Endothelial cell of umbilical vein (primary cell): ENCODE measurements around the gene GSN. TPM values are rescaled to one million over a fixed set of nuclear protein-coding genes. Genes with fewer than 3 reads are reported as not detected.

ENCODE experiments used
- Bru-seq: library from RNA; stranded (reverse); fragments of 400-500 nt; gene quantifications from one replicate; lab custom pipeline; 2021; lab: Mats Ljungman, UMichigan
- BruChase-seq, 2 experiments: library from RNA; stranded (reverse); fragments of 400-500 nt; gene quantifications; one replicate each; lab custom pipeline; 2021; lab: Mats Ljungman, UMichigan
- BruUV-seq: library from RNA; stranded (reverse); fragments of 400-500 nt; replicated peaks from 2 replicates; lab custom pipeline; 2021; lab: Mats Ljungman, UMichigan
- CTCF ChIA-PET: fragments of 300-600, 350-600 bp; sonication (Branson Sonifier 250); formaldehyde crosslinking; loops from one replicate; lab custom pipeline; 2021; ENCODE audit warnings: antibody characterized with exemption, inconsistent platforms; lab: Charles Lee
- POLR2A ChIA-PET: fragments of 300-600, 350-600 bp; sonication (Branson Sonifier 250); formaldehyde crosslinking; loops from one replicate; lab custom pipeline; 2021; ENCODE audit warnings: antibody characterized with exemption, inconsistent platforms; lab: Charles Lee
- DNase-seq: peaks from one replicate; pipeline ENCODE4 v3.0.0-alpha.2; 2011; ENCODE audit warnings: low read depth, low spot score
- FAIRE-seq: peaks from 2 replicates; lab custom pipeline; 2011; peaks lifted over from hg19 to GRCh38; lab: Jason Lieb, UNC
- H2AFZ ChIP-seq: 2 replicates; pipeline ENCODE4 v1.6.0; 2012; ENCODE audit warnings: low read depth, low read length, control low read depth, inconsistent platforms
- H3K27ac ChIP-seq: 2 replicates; pipeline ENCODE4 v1.5.1; 2011; ENCODE audit warnings: low read depth, mild to moderate bottlenecking, control low read depth, low read length, moderate library complexity; ENCODE audit not compliant: insufficient read depth
- H3K27me3 ChIP-seq, 2 experiments: 2 replicates each; pipeline versions ENCODE4 v1.6.0 to v1.6.1; 2011; ENCODE audit warnings: low read length in 2 of 2, mixed read lengths in 1 of 2; ENCODE audit not compliant: control insufficient read depth in 2 of 2, insufficient read depth in 2 of 2
- H3K36me3 ChIP-seq, 2 experiments: 2 replicates in 1 of 2; 3 replicates in 1 of 2; pipeline ENCODE4 v1.5.1; 2011; ENCODE audit warnings: low read length in 2 of 2, mild to moderate bottlenecking in 1 of 2, moderate library complexity in 1 of 2; ENCODE audit not compliant: control insufficient read depth in 2 of 2, insufficient read depth in 2 of 2; ENCODE audit errors: extremely low read depth in 1 of 2
- H3K4me1 ChIP-seq: 3 replicates; pipeline ENCODE4 v1.5.1; 2011; ENCODE audit warnings: mild to moderate bottlenecking, low read length; ENCODE audit not compliant: control insufficient read depth, insufficient read depth; ENCODE audit errors: extremely low read depth
- H3K4me2 ChIP-seq: 2 replicates; pipeline ENCODE4 v1.6.1; 2011; ENCODE audit warnings: low read length, control low read depth, mixed read lengths; ENCODE audit not compliant: insufficient read depth
- H3K4me3 ChIP-seq, 3 experiments: fragments of 200-600 bp in 1 of 3; sonication (generic), shearing (Covaris generic) in 1 of 3; replicated peaks in 1 of 3; 2 replicates each; pipeline ENCODE4 v1.5.1; 2011 to 2016; ENCODE audit warnings: control low read depth in 3 of 3, low read length in 3 of 3, mild to moderate bottlenecking in 2 of 3, inconsistent platforms in 1 of 3, low read depth in 1 of 3, moderate library complexity in 1 of 3; ENCODE audit not compliant: insufficient read depth in 1 of 3
- H3K79me2 ChIP-seq: 2 replicates; pipeline ENCODE4 v1.6.0; 2012; ENCODE audit warnings: low read length, inconsistent platforms; ENCODE audit not compliant: control insufficient read depth, insufficient read depth
- H3K9ac ChIP-seq: replicated peaks from 2 replicates; pipeline ENCODE3; 2011; ENCODE audit warnings: low read length, control low read depth; ENCODE audit not compliant: insufficient read depth; ENCODE audit errors: extremely low read depth
- H3K9me1 ChIP-seq: replicated peaks from 3 replicates; pipeline ENCODE4 v1.6.0; 2011; ENCODE audit warnings: mild to moderate bottlenecking, low read length; ENCODE audit not compliant: control insufficient read depth, insufficient read depth; ENCODE audit errors: extremely low read depth
- H3K9me3 ChIP-seq: replicated peaks from 2 replicates; pipeline ENCODE4 v1.5.1; 2012; ENCODE audit warnings: low read length, inconsistent platforms; ENCODE audit not compliant: control insufficient read depth, insufficient read depth
- H4K20me1 ChIP-seq: replicated peaks from 2 replicates; pipeline ENCODE3; 2011; ENCODE audit warnings: mild to moderate bottlenecking, low read length; ENCODE audit not compliant: control insufficient read depth, insufficient read depth; ENCODE audit errors: extremely low read depth
- POLR2A ChIP-seq: IDR thresholded peaks from 2 replicates; pipeline ENCODE4 v1.6.1; 2012; ENCODE audit warnings: low read depth, mild to moderate bottlenecking, control low read depth, low read length
- POLR2AphosphoS5 ChIP-seq: IDR thresholded peaks from 2 replicates; pipeline ENCODE4 v1.6.1; 2012; ENCODE audit warnings: low read depth, mild to moderate bottlenecking, control low read depth, low read length, moderate library complexity; ENCODE audit not compliant: insufficient read depth
- dilution Hi-C: fragments of 300-500 bp; cut with MboI; formaldehyde crosslinking; loops from one replicate; pipeline ENCODE4 v1.15.0; 2019; ENCODE audit warnings: low sequenced_read_pairs; ENCODE audit not compliant: extremely low pct_ligation_motif_present
- intact Hi-C: fragments of 100-400 bp; cut with micrococcal nuclease; formaldehyde crosslinking; loops from one replicate; pipeline ENCODE4 v1.10.0; 2022
- long read RNA-seq: library from polyadenylated mRNA; stranded (forward); transcript quantifications from one replicate; pipeline ENCODE4 v2.0.0, GENCODE V29; 2021
- polyA minus RNA-seq, 3 experiments: library from RNA; depleted of rRNA, polyadenylated mRNA; stranded (reverse); fragments of >200 nt; gene quantifications; 1 replicate in 1 of 3; 2 replicates in 2 of 3; pipeline ENCODE4 v1.2.3, GENCODE V29; 2011
- polyA plus RNA-seq, 4 experiments: library from polyadenylated mRNA; depleted of rRNA in 3 of 4; stranded (reverse) in 3 of 4; unstranded in 1 of 4; fragments of >200 nt; gene quantifications; 2 replicates each; pipeline versions ENCODE4 v1.2.1 to v1.2.3, GENCODE V29; 2011 to 2012; ENCODE audit warnings: missing spikeins in 1 of 4
- total RNA-seq: library from RNA; stranded (reverse); gene quantifications from 2 replicates; pipeline ENCODE4 v1.2.3, GENCODE V29; 2021

Gene GSN
- total RNA-seq (130 and 176 TPM in 2 replicates), polyA plus RNA-seq (226 and 232 TPM in 2 replicates), polyA minus RNA-seq (266 and 282 TPM in 2 replicates), Bru-seq, nascent RNA (percentile 52 among the genes with signal in this experiment), BruChase-seq, experiment 1, labeled RNA remaining after a 6-hour chase (percentile 62 among the genes with signal in this experiment), BruChase-seq, experiment 2, labeled RNA remaining after a 2-hour chase (percentile 57 among the genes with signal in this experiment)
- polyA plus RNA-seq (2011; cell fraction: cytosol; rRNA removed) = 173 and 209 TPM in 2 replicates
- polyA plus RNA-seq (2011; cell fraction: nucleus; rRNA removed) = 166 and 211 TPM in 2 replicates
- polyA plus RNA-seq (2012) = 108 and 158 TPM in 2 replicates
- 24.0 TPM for polyA minus RNA-seq (2011; cell fraction: cytosol; rRNA and poly(A)+ RNA removed)
- polyA minus RNA-seq (2011; cell fraction: nucleus; rRNA and poly(A)+ RNA removed) = 55.1 and 90.4 TPM in 2 replicates
- long read RNA-seq, transcript GSN-203 (19 exons, 2,664 nt) = minor isoform, 34 of 740 reads
- long read RNA-seq, transcript GSN-204 (17 exons, 2,657 nt) = major isoform, 267 of 740 reads
- long read RNA-seq, transcript GSN-201 (6 exons, 879 nt) = minor isoform, 7 of 740 reads
- long read RNA-seq, transcript GSN-206 (17 exons, 2,311 nt) = minor isoform, 29 of 740 reads
- long read RNA-seq, partial matches to known transcripts = 70 of 740 reads
- long read RNA-seq, other reads (novel, unspliced or antisense) = 330 of 740 reads

- Histone ChIP-seq H2AFZ (peak within 1 kb of the TSS; percentile 82), H3K27me3 (peaks cover 0 to 2% of the 10 kb centered on the region in 2 experiments), H3K4me2 (peak within 1 kb of the TSS; percentile 73), H4K20me1 (no peaks in the 10 kb centered on the region), H3K9ac (peak within 1 kb of the TSS; percentile 63), H3K9me1 (no peaks in the 10 kb centered on the region), H3K27ac (no peak within 1 kb of the TSS), H3K79me2 (no peaks in the 10 kb centered on the region), H3K4me3 (peak within 1 kb of the TSS; percentile 51 to 86 (median 81)), H3K4me1 (peaks cover 16% of the 10 kb centered on the region), H3K9me3 (no peaks in the 10 kb centered on the region), H3K36me3 (no peaks in the 10 kb centered on the region)
- ChIA-PET POLR2A (interaction anchor here (1.1 to 2.6 kb wide), 3 partner anchors 10 to 146 kb away, joined by 3 to 12 read pairs (median 9); no protein-coding TSS in a partner anchor), CTCF (interaction anchor here (0.6 to 4.4 kb wide), 20 partner anchors 8 to 147 kb away, joined by 3 to 68 read pairs (median 5); no protein-coding TSS in a partner anchor)
- intact Hi-C loops (no loop called here), dilution Hi-C loops (no loop called here)
- FAIRE-seq (peak; percentile 78), DNase-seq (peak; percentile 68)
- TF ChIP-seq POLR2AphosphoS5 = peak; percentile 32
- no peak for TF ChIP-seq POLR2A
- BruUV-seq = no TSS peak
These were observed at the start of gene GSN for GRCh38 chr9:121267689-121268597. GSN (plus strand) TSS chr9:121268162; CDS start chr9:121301972, 33,810 bp downstream.
